Neural progenitor cell (in vitro differentiated cells): ENCODE measurements around the gene OAS1.

Experiments
- EZH2 ChIP-seq: fragments of 200-600 bp; sonication (generic); IDR thresholded peaks from 2 replicates; pipeline ENCODE4 v1.6.1; 2017; ENCODE audit warnings: antibody characterized with exemption, mild to moderate bottlenecking, moderate library complexity
- EZH2phosphoT487 ChIP-seq: fragments of 200-600 bp; sonication (generic); IDR thresholded peaks from 2 replicates; pipeline ENCODE4 v1.6.1; 2017; ENCODE audit warnings: antibody characterized with exemption
- TF ChIP-seq, protein P1 (sequence below): fragments of 200-600 bp; sonication (generic); IDR thresholded peaks from 2 replicates; pipeline ENCODE4 v1.5.1; 2017; ENCODE audit warnings: antibody characterized with exemption, mild to moderate bottlenecking

DNA sequence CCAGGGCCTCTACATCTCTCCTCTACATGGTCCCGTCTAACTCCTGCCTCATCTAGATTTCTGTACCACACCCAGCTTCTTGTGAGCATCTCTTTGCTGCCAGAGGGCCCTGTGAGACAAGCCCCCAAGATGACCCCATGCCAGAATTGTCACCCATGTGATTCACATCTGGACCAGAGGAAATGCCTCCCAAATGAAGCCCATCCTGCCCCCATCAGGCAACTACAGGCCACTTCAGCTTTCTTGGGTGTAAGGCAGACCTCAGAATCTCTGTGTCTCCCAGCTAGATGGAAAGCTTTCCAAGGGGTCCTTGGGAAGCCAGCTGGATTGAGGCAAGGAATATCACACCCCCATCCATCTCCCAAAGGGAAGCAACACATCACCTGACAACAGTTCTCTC lies 22.2 kb downstream of the OAS1 start:
- TF ChIP-seq, protein P1, sequence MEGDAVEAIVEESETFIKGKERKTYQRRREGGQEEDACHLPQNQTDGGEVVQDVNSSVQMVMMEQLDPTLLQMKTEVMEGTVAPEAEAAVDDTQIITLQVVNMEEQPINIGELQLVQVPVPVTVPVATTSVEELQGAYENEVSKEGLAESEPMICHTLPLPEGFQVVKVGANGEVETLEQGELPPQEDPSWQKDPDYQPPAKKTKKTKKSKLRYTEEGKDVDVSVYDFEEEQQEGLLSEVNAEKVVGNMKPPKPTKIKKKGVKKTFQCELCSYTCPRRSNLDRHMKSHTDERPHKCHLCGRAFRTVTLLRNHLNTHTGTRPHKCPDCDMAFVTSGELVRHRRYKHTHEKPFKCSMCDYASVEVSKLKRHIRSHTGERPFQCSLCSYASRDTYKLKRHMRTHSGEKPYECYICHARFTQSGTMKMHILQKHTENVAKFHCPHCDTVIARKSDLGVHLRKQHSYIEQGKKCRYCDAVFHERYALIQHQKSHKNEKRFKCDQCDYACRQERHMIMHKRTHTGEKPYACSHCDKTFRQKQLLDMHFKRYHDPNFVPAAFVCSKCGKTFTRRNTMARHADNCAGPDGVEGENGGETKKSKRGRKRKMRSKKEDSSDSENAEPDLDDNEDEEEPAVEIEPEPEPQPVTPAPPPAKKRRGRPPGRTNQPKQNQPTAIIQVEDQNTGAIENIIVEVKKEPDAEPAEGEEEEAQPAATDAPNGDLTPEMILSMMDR, result peak; percentile 48
- TF ChIP-seq EZH2, result no peak
- TF ChIP-seq EZH2phosphoT487, result no peak
